Lung (tissue), 10 donors: ENCODE results near the gene NUTM2B. TPM values are rescaled to one million over a fixed set of nuclear protein-coding genes. Genes with fewer than 3 reads are reported as not detected.
"Not testable (repeated sequence)": the region's sequence is repeated elsewhere in the genome, so short reads cannot be mapped to it uniquely, and the experiment has no call there.

Experiments used
- ATAC-seq: fragments of 200-7000 bp; cut with Tn5 transposase; one replicate; pipeline ENCODE4 v1.9.1; 2020; ENCODE audit warnings: moderate number of reproducible peaks; ENCODE audit not compliant: insufficient read depth, low FRiP score
- DNase-seq, 3 donors: peaks; one replicate each; pipeline ENCODE4 v3.0.0-alpha.2; 2013 to 2017
- H3K27ac ChIP-seq, 2 donors: one replicate each; pipeline ENCODE4 v1.5.1; 2013; ENCODE audit warnings: mild to moderate bottlenecking in 2 of 2, moderate library complexity in 2 of 2, control low read depth in 1 of 2, inconsistent platforms in 1 of 2, low read depth in 1 of 2, low read length in 1 of 2
- H3K27me3 ChIP-seq, 3 donors: one replicate each; pipeline ENCODE4 v1.5.1; 2013; ENCODE audit warnings: low read length in 2 of 3; ENCODE audit not compliant: control insufficient read depth in 3 of 3, insufficient read depth in 3 of 3
- H3K36me3 ChIP-seq, 4 donors: one replicate each; pipeline ENCODE4 v1.5.1; 2013; ENCODE audit warnings: low read length in 4 of 4, mild to moderate bottlenecking in 1 of 4, moderate library complexity in 1 of 4; ENCODE audit not compliant: control insufficient read depth in 4 of 4, insufficient read depth in 4 of 4
- H3K4me1 ChIP-seq, 5 donors: one replicate each; pipeline ENCODE4 v1.5.1; 2013; ENCODE audit warnings: low read length in 5 of 5, mild to moderate bottlenecking in 2 of 5, moderate library complexity in 1 of 5; ENCODE audit not compliant: control insufficient read depth in 5 of 5, insufficient read depth in 5 of 5
- H3K4me3 ChIP-seq: one replicate; pipeline ENCODE4 v1.5.1; 2013; ENCODE audit warnings: mild to moderate bottlenecking, control low read depth, moderate library complexity
- H3K9ac ChIP-seq, 2 donors: one replicate each; pipeline ENCODE4 v1.5.1; 2013; ENCODE audit warnings: low read length in 2 of 2, control low read depth in 1 of 2; ENCODE audit not compliant: insufficient read depth in 1 of 2
- H3K9me3 ChIP-seq, 4 donors: one replicate each; pipeline ENCODE4 v1.5.1; 2013; ENCODE audit warnings: low read length in 3 of 4, mild to moderate bottlenecking in 1 of 4, moderate library complexity in 1 of 4; ENCODE audit not compliant: control insufficient read depth in 4 of 4, insufficient read depth in 3 of 4
- WGBS, 2 donors: extraction: QIAGEN DNeasy Blood & Tissue Kit; methylation state at CpG; one replicate each; pipeline ENCODE4 v1.1.7; 2013; 5-methylcytosine and 5-hydroxymethylcytosine counted together
- polyA plus RNA-seq, 2 donors: library from polyadenylated mRNA; stranded (reverse); fragments of 200-250 nt; gene quantifications; one replicate each; pipeline ENCODE4 v1.2.1, GENCODE V29; 2013
- total RNA-seq, 2 donors: library from RNA; depleted of rRNA in 1 of 2; stranded (reverse); fragments of >200 nt in 1 of 2; gene quantifications; one replicate each; pipeline ENCODE4 v1.2.1, GENCODE V29; 2014 to 2021
- donor health status: Bipolar disorder and iron deficiency.
- donor health status: healthy.
- donor health status: DM: yes; HTN: yes; CAD: no.

Gene NUTM2B
- total and polyA plus RNA-seq, 4 donors, result 0.07 to 1.7 (median 0.83) TPM

GRCh38 chr10:79685044-79685685 lies 17.9 kb upstream of the NUTM2B start:
- 78 to 82% methylated on average over 21 of the region's 21 CpGs for WGBS, 2 donors
- H3K27ac ChIP-seq, H3K4me1 ChIP-seq, H3K9me3 ChIP-seq, H3K27me3 ChIP-seq, H3K4me3 ChIP-seq, H3K9ac ChIP-seq, ATAC-seq: not testable (repeated sequence)
- peak in 1 of 3 donors; percentile 28 for DNase-seq
- peaks cover 0 to 10% (median under 1%) of the 10 kb centered on the region in 4 donors for H3K36me3 ChIP-seq

GRCh38 chr10:79686595-79686994 lies 16.4 kb upstream of the NUTM2B start:
- not testable (repeated sequence) for DNase-seq, ATAC-seq, H3K9me3 ChIP-seq, H3K9ac ChIP-seq, H3K4me3 ChIP-seq, H3K27ac ChIP-seq, H3K27me3 ChIP-seq, H3K4me1 ChIP-seq
- peaks cover 0 to 10% (median under 1%) of the 10 kb centered on the region in 4 donors for H3K36me3 ChIP-seq
- 73 to 97% methylated on average over 4 of the region's 4 CpGs for WGBS, 2 donors

GRCh38 chr10:79687406-79688150 lies 15.4 kb upstream of the NUTM2B start:
- ATAC-seq, H3K4me3 ChIP-seq, H3K9me3 ChIP-seq, H3K9ac ChIP-seq, H3K27me3 ChIP-seq, H3K27ac ChIP-seq, DNase-seq, H3K4me1 ChIP-seq: not testable (repeated sequence)
- peaks cover 0 to 10% (median under 1%) of the 10 kb centered on the region in 4 donors for H3K36me3 ChIP-seq
- WGBS, 2 donors, result 84 to 92% methylated on average over 6 of the region's 6 CpGs

- H3K9ac ChIP-seq, H3K4me3 ChIP-seq, H3K36me3 ChIP-seq, H3K27me3 ChIP-seq, ATAC-seq, DNase-seq, H3K9me3 ChIP-seq, H3K27ac ChIP-seq, H3K4me1 ChIP-seq: not testable (repeated sequence)
- WGBS, 2 donors, result 35 to 61% methylated on average over 4 of the region's 4 CpGs
These were observed 14.2 kb upstream of the NUTM2B start for GRCh38 chr10:79688798-79689197.

- 94 to 98% methylated on average over 2 of the region's 6 CpGs for WGBS, 2 donors
- ATAC-seq, result not testable (repeated sequence)
These were observed 6.4 kb upstream of the NUTM2B start for GRCh38 chr10:79696596-79696995.

GRCh38 chr10:79697141-79697540 lies 5.9 kb upstream of the NUTM2B start:
- not testable (repeated sequence) for H3K4me3 ChIP-seq, DNase-seq, H3K9me3 ChIP-seq, H3K27me3 ChIP-seq, H3K4me1 ChIP-seq, H3K36me3 ChIP-seq, H3K9ac ChIP-seq, ATAC-seq, H3K27ac ChIP-seq
- WGBS, 2 donors, result 29 to 43% methylated on average over 1 of the region's 5 CpGs

More at GRCh38 chr10:79696596-79696995, 6.4 kb upstream of the NUTM2B start:
- H3K9me3 ChIP-seq, H3K36me3 ChIP-seq, DNase-seq, H3K4me1 ChIP-seq, H3K27ac ChIP-seq, H3K9ac ChIP-seq, H3K27me3 ChIP-seq, H3K4me3 ChIP-seq: not testable (repeated sequence)

GRCh38 chr10:79700381-79700944 lies 2.6 kb upstream of the NUTM2B start:
- H3K27me3 ChIP-seq, ATAC-seq, H3K4me1 ChIP-seq, H3K36me3 ChIP-seq, H3K9me3 ChIP-seq, H3K4me3 ChIP-seq, H3K27ac ChIP-seq, H3K9ac ChIP-seq, DNase-seq: not testable (repeated sequence)
- WGBS, 2 donors, result 89 to 98% methylated on average over 25 to 34 of the region's 37 CpGs

GRCh38 chr10:79707017-79707416 lies 4.0 kb downstream of the NUTM2B start:
- not testable (repeated sequence) for DNase-seq, H3K36me3 ChIP-seq, ATAC-seq, H3K9me3 ChIP-seq, H3K9ac ChIP-seq, H3K27ac ChIP-seq, H3K4me1 ChIP-seq, H3K4me3 ChIP-seq, H3K27me3 ChIP-seq
- WGBS, 2 donors, result no CpG with 5 or more reads among the region's 8 CpGs
